RPMI7951 (cell line): Measurements from ENCODE around the gene PTPRN2. TPM values are rescaled to one million over a fixed set of nuclear protein-coding genes. Genes with fewer than 3 reads are reported as not detected.
"Not testable (repeated sequence)": the region's sequence is repeated elsewhere in the genome, so short reads cannot be mapped to it uniquely, and the experiment has no call there.

Experiments
- DNase-seq: peaks from one replicate; pipeline ENCODE4 v3.0.0-alpha.2; 2012; ENCODE audit warnings: low read depth
- total RNA-seq: library from RNA; depleted of rRNA; stranded (reverse); fragments of >200 nt; shearing (Covaris generic); gene quantifications from 2 replicates; pipeline ENCODE4 v1.2.3, GENCODE V29; 2014

Gene PTPRN2
- total RNA-seq, 1 experiment from 2014 or later, result 9.0 TPM

DNA sequence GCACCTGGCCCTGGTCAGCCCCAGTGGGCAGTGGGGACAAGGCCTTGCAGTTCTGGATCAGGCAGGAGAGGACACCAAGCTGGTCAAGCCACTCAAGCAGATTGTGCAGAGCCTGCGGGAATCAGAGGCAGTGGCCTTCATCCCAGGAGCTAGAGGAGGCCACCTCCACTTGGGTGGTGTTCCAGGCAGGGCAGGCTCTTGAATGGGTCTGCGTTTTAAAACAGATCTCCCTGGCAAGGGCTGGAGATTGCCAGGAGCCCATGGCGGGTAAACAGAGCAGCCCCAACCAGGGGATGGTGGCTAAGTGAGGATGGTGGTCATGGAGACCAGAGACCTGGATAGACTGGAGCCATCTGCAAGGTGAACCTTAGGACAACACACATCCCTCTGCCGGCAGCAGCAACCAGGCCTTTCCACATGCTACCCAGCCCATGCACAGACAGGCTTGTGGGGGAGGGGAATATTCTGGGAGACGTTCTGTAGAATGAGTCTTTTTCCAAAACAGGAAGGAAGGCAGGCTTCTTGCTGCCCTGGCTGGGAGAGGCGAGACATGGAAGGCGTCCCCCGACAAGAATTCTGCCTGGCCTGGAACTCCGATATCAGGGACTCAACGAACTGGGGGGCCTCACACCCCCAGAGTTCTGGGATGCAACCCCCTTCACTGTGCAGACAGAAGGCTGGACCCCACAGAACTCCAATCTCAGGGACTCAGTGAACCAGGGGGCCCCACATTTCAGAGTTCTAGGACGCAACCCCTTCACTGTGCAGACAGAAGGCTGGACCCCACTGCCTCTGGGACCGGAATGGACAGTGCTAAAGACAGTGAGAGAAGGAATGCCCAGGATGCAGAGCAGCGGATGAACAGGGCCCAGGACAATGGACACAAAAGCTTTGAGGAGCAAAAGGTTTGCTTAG lies 264.8 kb downstream of the PTPRN2 start:
- no peak for DNase-seq

DNA sequence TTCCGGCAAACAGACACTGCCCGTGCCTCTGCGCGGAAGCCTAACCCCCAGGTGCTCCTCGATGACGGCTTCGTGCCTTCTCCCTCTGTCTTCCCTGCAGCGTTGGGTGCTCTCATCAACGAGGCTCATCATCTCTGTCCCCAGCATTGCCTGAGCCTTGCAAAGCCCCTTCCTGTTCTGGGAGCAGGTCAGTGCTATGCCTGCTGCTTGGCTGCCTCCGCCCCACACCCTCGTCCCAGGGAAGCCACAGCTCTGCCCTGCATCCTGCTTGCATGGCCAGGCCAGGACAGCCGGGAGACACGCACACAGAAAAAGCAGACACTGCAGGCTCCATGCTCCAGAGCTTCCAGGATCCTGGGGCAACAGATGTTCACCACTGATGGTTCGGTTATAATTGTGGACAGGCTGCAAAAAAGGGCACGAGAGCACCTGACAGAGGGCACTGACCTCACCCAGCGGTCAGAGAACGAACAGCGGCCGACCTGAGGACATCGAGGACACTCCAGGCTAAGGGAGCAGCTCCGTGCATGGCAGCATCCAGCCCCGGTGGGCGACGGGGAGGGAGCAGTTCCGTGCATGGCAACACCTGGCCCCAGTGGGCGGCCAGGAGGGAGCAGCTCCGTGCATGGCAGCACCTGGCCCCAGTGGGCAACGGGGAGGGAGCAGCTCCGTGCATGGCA lies 265.5 kb downstream of the PTPRN2 start:
- DNase-seq, result no peak

DNA sequence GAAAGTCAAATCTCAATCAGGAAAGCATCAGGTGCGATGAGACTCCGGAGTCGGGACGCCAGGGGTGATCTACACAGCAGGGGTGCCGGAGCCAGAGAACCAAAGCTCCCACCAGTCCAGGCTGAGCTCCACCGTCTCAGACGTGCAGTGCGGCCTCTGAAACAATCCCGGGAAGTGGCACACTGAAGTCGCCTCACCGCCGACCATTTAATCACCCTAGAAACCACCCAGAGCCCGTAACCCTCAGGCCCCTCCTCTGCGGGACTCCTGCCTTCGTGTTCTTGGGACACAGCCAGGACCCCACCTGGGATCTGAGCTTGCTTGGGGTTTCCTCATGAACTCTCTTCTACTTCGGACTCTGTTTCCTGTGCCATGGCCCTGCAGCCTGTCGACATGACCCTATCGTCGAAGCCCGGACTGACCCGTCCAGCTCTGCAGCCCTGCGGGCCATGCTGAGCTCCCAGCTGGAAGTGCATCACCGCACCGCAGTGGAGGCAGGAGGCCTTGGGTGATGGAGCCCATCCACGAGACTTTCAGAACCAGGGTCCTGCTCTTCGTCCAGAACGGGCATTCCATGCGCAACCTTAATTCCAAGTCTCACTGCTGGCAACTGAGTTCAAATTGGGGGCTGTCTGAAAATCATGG lies 266.4 kb downstream of the PTPRN2 start:
- no peak for DNase-seq

DNA sequence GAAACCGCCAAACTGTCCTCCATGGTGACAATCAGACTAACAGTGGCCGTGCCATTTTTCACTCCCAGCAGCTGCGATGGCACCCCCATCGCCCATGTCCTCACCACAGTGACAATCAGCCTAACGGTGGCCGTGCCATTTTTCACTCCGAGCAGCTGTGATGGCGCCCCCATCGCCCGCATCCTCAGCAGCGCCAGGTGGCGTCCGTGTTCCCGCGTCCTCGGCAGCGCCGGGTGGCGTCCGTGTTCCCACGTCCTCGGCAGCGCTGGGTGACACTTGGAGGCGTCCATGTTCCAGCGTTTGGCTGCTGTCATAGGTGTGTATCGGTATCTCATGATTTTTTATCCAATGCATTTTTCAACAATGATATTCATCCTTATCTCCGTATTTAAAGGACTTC lies 267.3 kb downstream of the PTPRN2 start:
- no peak for DNase-seq

DNA sequence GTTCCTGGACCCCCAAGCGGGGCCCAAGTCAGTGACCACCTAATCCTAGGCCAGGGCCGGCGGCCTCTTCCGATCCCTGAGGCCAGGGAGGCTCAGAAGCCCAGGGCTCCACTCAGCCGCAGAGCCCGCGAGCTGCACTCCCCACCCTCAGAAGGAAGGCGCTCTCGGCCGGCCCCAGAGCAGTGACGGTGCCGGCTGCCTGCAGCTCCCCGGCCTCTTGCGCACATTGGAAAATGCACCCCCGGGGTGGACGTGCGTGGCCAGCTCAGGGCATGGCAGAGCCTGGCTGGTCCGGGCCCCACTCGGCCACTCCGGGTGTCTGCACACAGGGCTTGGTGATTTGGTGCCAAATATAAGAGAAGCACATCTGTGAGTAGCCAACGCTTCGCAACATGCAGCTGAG lies 269.1 kb downstream of the PTPRN2 start:
- no peak for DNase-seq

DNA sequence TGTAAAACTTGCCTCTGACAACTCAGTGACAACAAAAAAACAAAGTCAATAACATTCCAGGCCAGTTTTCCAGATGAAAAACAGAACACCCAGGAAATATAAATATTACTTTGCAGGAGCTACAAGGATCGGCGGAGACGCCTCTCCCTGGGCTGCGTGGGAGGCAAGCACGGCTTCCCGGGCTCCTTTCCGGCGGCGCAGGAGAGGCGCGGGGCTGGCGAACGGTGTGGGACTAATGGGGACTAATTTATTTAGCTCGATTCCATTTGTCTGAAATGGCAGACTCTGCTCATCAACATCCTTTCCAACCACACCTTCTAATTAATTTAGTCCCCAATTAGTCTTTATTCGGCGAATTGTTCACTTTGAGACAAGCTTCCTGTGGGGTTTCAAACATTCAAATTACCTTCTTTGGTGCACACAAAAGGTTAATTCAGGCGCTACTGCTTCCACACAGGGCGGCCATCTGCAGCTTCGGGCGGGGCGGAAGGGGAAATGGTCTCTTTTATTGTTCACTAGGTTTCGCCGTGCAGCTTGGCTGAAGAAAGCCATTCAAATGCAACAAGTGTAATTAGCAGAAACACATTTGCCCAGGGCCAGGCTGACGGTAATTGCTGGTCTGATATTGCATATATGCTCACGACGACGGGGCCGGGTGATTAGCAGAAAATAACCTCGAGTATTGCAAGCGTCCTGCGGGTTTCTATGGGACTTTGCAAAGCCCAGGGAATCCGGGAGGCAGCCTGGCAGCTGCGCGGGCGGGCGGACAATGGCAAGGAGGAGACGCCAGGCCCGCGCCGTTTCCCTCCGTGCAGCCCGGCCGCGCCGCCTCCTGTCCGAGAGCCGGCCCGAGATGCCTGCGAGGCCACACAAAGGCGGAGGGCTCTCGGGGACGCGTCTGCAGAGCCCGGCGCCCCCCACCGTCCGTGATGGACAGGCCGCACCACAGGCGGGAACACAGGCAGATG lies 270.1 kb downstream of the PTPRN2 start:
- no peak for DNase-seq

DNA sequence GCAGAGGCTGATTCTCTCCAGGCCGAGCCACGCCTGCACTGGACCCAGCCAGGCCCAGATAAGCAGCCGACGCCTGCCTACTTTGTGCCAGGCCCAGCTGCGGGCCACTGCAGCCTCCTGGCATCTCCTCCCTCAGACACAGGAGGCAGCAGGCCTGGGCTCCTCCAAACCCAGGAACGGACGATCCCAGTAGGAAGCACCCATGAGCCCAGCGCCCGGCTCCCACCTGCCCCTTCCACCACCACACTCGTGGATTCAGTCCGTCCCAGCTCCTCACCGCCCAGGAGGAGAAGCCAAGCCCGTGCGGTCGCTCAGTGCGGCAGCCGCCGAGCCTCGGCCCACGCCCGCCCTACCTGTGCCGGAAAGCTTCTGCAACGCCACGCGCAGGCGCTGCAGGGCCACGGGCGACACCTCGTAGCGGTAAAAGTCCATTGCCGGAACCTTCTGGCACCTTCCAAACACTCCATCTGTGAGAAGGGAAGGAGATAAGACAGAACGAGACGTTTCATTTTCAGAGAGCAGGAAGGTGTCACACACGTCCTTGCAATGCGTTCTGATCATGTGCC lies 271.1 kb downstream of the PTPRN2 start:
- no peak for DNase-seq

DNA sequence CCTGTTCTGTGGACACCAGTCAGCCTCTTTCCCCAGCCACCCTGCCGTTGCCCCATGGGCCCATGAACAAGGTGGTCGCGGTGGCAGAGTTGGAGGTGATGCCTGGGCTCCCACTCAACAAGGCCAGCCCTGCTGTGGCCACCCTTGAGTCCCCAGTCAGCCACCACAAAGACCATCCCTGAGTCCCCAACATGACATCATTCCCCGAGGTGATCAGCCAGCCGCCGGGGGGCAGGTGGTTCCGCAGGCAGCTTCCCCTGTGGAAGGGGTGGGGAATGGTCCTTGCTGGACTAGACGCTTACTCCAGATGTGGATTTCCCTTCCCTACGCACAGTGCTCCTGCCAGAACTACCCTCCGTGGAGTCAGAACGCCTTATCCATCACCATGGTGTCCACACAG lies 271.7 kb downstream of the PTPRN2 start:
- no peak for DNase-seq

DNA sequence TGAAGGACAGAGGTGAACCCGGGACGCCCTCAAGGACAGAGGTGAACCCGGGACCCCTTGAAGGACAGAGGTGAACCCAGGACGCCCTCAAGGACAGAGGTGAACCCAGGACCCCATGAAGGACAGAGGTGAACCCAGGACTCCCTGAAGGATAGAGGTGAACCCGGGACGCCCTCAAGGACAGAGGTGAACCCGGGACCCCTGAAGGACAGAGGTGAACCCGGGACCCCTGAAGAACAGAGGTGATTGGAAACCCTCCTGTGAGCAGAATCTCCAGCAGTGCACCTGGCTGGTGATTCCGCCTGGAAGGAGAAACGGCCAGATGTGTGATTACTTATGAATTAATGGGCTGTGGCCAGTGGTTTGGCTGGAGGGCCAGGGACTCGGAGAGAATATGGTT lies 272.3 kb downstream of the PTPRN2 start:
- DNase-seq, result no peak

DNA sequence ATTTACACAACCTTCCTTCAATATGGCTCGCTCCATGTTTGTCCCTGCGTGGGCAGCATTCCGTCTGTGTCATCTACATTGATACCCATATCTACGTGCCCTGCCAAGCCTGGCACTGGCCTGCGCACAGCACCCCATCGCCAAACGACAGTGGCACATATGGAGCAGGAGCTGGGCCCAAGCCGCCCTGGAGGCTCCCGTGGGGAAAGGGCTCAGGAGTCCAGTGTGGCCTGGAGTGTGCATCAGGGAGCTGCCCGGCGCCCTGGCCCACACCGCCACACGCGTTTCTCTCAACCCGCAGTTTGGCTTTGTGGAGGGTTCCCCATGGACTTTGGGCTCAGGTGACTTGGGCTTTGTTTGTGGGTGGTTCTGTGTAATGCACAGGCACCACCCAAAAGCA lies 273.2 kb downstream of the PTPRN2 start:
- no peak for DNase-seq

DNA sequence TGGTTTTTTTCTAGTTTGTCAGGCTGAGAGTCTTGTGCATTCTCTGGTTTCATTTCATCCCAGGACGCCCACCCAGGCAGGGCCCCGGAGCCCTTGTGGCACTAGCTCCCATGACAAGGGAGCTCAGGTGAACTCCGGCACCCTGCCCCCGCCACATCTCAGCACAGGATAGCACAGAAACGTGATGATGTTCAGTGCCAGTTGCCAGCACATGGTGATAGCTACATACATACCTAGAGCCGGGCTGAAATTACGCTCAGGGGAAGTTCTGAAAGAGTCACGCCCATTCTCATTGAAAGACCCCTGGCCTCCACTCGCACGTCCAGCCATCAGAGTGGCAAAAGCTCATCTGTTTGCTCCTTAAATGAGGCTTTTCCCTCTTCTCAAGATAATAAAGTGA lies 273.7 kb downstream of the PTPRN2 start:
- no peak for DNase-seq

DNA sequence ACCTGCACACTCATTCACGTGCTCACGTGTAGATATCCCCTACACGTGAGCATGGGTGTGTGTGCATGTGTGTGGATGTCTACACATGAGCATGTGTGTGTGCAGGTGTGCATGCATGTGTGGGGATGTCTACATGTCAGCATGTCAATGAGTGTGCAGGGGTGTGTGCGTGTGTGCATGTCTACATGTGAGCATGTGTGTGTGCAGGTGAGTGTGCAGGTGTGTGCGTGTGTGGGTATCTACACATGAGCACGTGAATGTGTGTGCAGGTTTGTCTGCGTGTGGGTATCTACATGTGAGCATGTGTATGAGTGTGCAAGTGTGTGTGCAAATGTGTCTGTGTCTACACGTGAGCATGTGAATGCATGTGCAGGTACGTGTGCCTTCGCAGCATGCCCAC lies 274.8 kb downstream of the PTPRN2 start:
- DNase-seq, result no peak

DNA sequence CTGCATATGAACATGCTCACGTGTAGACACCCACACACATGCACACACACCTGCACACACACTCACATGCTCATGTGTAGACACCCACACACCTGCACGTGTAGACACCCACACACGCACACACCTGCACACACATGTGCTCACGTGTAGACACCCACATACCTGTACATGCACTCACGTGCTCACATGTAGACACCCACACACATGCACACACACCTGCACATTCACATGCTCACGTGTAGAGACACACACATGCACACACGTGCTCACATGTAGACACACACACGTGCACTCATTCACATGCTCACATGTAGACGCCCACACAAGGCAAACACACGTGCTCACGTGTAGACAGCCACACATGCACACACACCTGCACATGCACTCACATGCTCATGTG lies 275.8 kb downstream of the PTPRN2 start:
- no peak for DNase-seq

DNA sequence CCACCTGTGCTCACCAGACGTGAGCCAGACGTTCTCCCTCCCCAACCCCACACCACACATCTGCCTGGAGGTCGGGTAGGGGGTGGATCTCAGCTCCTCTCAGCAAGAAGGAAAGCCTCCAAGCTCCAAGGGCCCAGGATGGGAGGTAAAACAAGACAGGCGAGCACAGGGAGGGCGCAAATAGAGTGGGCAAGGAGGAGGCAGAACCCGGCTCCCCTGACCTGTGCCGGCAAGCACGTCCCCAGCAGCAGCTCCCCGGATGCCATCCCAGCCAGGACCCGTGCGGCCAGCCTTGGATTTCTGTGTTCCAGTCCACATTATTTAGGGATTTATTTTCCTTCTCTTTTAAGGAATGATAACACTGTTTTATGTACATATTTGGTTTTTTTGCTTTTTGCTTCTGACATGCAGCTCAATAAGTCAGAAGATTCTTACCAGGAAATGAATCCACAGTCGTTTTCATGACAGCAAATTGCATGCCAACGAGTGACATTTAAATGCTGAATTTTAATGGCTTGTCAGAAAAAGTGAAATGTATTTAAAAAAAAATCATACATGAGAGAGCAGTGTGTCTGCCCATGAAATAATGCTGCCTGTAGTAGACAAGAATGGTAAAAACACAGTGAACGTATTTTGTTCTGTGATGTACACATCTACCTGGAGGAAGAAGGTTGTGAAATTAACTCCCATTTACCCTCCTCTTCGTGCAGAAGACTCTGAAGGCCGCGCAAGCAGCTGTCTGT lies 276.5 kb downstream of the PTPRN2 start:
- no peak for DNase-seq

DNA sequence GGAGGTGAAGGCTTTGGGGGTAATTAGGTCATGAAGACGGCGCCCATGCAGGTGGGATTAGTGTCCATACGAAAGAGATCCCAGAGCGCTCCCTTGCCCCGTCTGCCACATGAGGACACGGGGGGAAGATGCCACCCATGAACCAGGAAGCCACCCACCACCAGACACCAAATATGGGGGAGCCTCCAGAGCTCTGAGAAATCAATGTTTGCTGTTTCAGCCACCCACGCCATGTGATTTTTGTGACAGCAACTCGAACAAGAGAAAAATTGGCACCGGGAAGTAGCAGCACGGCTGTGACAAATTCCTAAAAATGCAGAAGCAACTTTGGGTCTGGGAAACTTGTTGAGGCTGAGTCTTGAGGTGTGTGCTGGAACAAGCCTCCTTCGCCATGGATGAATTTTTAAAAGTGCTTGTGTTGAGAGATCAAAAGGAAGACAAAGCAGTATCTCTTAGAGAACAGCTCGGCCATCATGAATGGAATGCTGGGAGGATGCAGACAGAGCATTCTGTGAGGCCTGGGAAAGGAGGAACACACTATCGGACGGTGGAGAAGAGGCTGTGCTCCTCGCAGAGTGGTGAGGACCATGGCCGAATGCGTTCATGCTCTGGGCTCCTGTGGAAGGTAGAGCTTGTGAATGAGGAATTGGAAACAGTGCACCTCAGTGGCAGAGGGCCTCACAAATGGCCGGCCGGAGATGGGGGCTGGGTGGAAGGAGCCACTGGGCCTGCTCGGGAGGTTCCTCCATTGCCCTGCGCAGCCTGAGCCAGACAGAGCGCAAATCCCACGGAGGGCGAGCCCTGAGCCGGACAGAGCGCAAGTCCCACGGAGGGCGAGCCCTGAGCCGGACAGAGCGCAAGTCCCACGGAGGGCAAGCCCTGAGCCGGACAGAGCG lies 277.5 kb downstream of the PTPRN2 start:
- DNase-seq, result no peak

DNA sequence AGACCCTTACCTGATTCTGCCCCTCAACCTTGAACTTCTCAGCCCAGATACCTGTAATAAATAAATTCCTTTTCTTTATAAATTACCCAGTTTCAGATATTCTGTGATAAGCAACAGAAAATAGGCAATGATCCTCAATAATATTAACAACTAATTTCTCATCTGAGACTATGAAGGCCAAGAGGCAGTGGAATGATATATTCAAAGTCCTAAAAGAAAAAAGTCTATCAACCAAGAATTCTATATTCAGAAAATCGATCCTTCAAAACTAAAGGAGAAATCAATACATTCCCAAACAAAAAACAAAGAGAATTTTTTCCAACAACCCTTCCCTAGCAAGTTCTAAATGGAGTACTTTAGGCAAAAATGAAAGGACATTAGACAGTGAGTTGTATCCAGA lies 279.6 kb downstream of the PTPRN2 start:
- no peak for DNase-seq

DNA sequence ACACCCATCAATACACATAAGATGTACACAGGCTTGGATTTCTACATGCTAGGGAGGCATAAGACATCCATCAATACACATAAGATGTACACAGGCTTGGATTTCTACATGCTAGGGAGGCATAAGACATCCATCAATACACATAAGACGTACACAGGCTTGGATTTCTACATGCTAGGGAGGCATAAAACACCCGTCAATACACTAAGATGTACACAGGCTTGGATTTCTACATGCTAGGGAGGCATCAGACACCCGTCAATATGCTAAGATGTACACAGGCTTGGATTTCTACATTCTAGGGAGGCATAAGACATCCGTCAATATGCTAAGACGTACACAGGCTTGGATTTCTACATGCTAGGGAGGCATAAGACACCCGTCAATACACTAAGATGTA lies 283.6 kb downstream of the PTPRN2 start:
- DNase-seq, result not testable (repeated sequence)

DNA sequence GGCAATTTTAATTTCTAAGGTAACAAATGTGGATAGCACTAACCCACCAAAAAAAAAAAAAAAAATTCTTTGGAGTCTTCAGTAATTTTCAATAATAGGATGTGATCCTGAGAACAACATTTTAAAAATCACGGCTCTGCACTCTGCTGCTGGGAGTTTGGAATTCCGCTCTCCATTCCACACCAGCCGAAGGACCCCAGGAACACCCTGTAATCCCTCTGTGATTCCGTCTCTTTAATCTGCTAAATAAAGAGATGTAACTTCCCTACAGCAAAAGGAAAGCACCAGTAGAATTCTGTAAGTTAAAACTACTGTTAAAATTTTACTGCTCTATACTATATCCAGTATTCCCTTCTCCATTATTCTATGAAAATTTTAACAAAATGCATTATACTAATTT lies 284.5 kb downstream of the PTPRN2 start:
- no peak for DNase-seq

DNA sequence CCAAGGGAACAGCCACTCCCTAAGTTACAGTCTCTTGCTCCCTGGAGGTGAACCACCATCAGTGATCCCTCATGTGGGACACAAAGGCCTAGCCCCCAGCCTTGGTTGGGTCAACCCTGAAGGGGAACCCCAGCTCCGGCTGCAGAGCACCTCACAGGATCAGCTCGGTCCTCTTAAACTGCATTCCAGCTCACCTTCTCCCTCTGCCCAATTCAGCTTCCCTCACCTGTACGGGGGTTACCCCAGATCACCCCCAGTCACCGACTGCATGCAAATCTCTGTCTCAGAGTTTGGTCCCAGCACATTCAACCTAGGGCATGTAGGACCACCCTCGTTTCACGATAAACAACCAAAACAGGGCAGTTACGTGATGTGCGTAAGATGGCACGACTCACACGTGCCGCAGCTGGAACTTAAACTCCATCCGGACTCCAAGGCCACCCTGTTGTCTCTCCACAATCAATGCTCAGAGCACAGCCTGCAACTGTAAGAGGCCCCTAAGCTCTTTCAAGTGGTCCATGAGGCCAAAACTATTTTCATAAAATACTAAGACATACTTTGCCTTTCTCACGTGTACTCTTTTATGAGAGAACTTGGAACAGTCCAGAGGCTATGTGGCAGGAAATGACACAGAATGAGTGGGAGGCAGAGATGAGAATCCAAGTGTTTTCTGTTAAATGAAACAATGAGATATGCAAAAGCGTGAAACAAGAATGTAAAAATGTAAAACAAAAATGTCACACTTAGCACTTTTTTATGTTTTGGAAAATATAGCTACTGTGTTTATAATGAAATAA lies 285.2 kb downstream of the PTPRN2 start:
- DNase-seq, result peak; percentile 51
